GM12873 (cell line): ENCODE results near the gene SUSD2.

Source experiments
- CTCF ChIP-seq: IDR thresholded peaks from 2 replicates; pipeline ENCODE4 v1.5.1; 2012; ENCODE audit warnings: low read depth, mild to moderate bottlenecking, moderate library complexity, low read length, control low read depth; ENCODE audit not compliant: insufficient read depth; ENCODE audit errors: missing control alignments

Gene SUSD2

DNA sequence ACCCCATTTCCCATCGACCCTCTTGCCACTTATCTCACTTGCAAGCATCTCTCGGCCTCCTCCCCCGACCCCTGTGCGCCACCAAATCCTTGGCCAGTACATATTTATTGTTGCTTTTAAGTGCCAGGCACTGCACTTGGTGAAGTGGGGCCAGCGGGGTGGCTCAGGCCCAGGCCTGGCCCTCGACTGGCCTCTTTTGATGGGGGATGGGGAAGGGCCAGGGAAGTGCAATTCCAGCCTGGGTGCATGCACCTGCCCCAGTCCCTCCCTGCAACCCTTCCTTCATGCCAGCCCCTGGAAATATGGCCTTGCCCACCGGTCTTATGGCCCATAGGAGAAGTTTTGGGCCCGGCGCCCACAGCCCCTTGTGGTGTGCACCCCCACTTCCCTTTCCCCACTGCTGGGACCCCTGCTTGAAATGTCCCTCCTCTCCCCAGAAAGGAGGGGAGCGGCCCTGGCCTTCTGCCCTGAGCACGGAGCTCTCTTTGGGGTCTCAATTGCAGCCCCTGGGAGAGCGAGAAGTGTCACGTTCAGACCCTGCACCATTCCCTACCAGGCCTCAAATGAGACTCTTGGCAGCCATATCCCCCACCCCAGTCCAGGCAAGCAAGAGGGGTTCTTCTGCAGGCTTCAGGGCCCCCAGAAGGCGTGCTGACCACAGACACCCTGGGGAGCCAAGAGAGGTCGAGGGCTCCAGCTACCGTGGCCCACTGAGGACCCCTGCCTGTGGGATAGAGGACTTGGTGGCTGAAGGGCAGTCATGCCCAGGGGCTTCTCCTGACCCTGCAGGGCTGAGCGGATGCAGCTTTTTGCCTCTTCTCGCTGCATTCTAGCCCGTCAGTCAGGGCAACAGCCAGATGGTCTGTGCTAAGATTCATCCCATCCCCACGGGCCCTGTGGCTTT is 961 bp downstream of the SUSD2 start:
- TF ChIP-seq CTCF: peak; percentile 7

- no peak for TF ChIP-seq CTCF
Observed at GRCh38 chr22:24183321-24184031, 2.2 kb downstream of the SUSD2 start.

GRCh38 chr22:24184057-24184798 is 2.9 kb downstream of the SUSD2 start:
- no peak for TF ChIP-seq CTCF

GRCh38 chr22:24185001-24185500 is 3.8 kb downstream of the SUSD2 start:
- no peak for TF ChIP-seq CTCF

DNA sequence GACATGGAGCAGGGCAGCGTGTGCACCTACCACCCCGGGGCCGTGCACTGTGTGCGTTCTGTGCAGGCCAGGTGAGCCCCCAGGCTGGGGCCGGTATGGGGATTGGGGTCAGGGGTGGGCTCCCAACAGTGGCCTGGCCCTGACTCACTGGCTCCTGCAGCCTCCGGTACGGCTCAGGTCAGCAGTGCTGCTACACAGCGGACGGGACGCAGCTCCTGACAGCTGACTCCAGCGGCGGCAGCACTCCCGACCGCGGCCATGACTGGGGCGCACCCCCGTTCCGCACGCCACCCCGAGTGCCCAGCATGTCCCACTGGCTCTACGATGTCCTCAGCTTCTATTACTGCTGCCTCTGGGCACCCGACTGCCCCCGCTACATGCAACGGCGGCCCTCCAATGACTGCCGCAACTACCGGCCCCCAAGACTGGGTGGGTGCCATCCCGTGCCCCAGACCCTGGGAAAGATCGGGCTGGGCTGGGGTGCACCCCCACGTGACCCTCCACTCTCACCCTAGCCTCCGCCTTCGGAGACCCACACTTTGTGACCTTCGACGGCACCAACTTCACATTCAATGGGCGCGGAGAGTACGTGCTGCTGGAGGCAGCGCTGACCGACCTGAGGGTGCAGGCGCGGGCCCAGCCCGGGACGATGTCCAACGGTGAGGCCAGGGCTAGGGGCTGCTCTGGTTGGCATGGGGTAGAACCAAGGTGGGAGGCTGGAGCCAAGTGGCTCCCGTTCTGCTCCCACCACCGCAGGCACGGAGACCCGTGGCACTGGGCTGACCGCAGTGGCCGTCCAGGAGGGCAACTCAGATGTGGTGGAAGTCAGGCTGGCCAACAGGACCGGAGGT is 4.4 kb downstream of the SUSD2 start:
- TF ChIP-seq CTCF: no peak

- no peak for TF ChIP-seq CTCF
Observed at GRCh38 chr22:24186352-24186740, 5.1 kb downstream of the SUSD2 start.
